B cell (primary cell): Measurements from ENCODE around the gene ZNF14. TPM values are rescaled to one million over a fixed set of nuclear protein-coding genes. Genes with fewer than 3 reads are reported as not detected.
"Not testable (repeated sequence)": the region's sequence is repeated elsewhere in the genome, so short reads cannot be mapped to it uniquely, and the experiment has no call there.

ENCODE experiments used
- ATAC-seq: fragments of 200-7000 bp; cut with Tn5 transposase; one replicate; pipeline ENCODE4 v1.10.0; 2021; ENCODE audit warnings: low read depth, mild to moderate bottlenecking, moderate number of reproducible peaks, moderate library complexity
- CTCF ChIA-PET: fragments of 350-600 bp; sonication (Branson Sonifier 250); formaldehyde crosslinking; loops from one replicate; lab custom pipeline; 2021; ENCODE audit warnings: antibody characterized with exemption, inconsistent platforms; lab: Charles Lee
- POLR2A ChIA-PET: fragments of 350-600 bp; sonication (Branson Sonifier 250); formaldehyde crosslinking; loops from one replicate; lab custom pipeline; 2021; ENCODE audit warnings: antibody characterized with exemption; lab: Charles Lee
- DNase-seq: peaks from one replicate; pipeline ENCODE4 v3.0.0; 2013
- H2AFZ ChIP-seq: 2 replicates; pipeline ENCODE4 v1.6.1; 2012; ENCODE audit warnings: mild to moderate bottlenecking, low read depth, low read length; ENCODE audit not compliant: insufficient read depth, poor library complexity, severe bottlenecking
- H3K27ac ChIP-seq, 2 donors: 1 replicate in 1 of 2; 2 replicates in 1 of 2; pipeline ENCODE4 v1.5.1; 2012 to 2013; ENCODE audit warnings: low read length in 2 of 2, mild to moderate bottlenecking in 2 of 2, moderate library complexity in 1 of 2
- H3K27me3 ChIP-seq, 4 experiments: fragments of 200-600 bp in 1 of 4; sonication (generic) in 1 of 4; replicated peaks in 1 of 4; 1 replicate in 2 of 4; 2 replicates in 2 of 4; pipeline versions ENCODE4 v1.6.1 to v1.7.0; 2013 to 2016; ENCODE audit warnings: low read length in 3 of 4, mild to moderate bottlenecking in 2 of 4, mixed read lengths in 1 of 4, moderate library complexity in 1 of 4; ENCODE audit not compliant: insufficient read depth in 4 of 4, control insufficient read depth in 3 of 4; ENCODE audit errors: control extremely low read depth in 1 of 4
- H3K36me3 ChIP-seq, 2 experiments: replicated peaks in 1 of 2; 1 replicate in 1 of 2; 2 replicates in 1 of 2; pipeline versions ENCODE4 v1.6.1 to v1.7.1; 2013; ENCODE audit warnings: low read length in 1 of 2; ENCODE audit not compliant: insufficient read depth in 2 of 2, control insufficient read depth in 1 of 2; ENCODE audit errors: control extremely low read depth in 1 of 2, extremely low read depth in 1 of 2
- H3K4me1 ChIP-seq, 2 donors: fragments of 200-600 bp in 1 of 2; sonication (generic) in 1 of 2; 1 replicate in 1 of 2; 2 replicates in 1 of 2; pipeline versions ENCODE4 v1.5.1 to v1.6.1; 2013 to 2017; ENCODE audit warnings: low read length in 2 of 2; ENCODE audit not compliant: control insufficient read depth in 2 of 2, insufficient read depth in 2 of 2
- H3K4me2 ChIP-seq: replicated peaks from 2 replicates; pipeline ENCODE3; 2012; ENCODE audit warnings: mild to moderate bottlenecking, low read depth, low read length; ENCODE audit not compliant: poor library complexity, severe bottlenecking
- H3K4me3 ChIP-seq, 5 experiments: fragments of 200-600 bp in 1 of 5; sonication (generic) in 1 of 5; 1 replicate in 3 of 5; 2 replicates in 2 of 5; pipeline versions ENCODE4 v1.5.1 to v1.7.0; 2011 to 2016; ENCODE audit warnings: low read length in 4 of 5, mild to moderate bottlenecking in 4 of 5, low read depth in 2 of 5, control low read depth in 1 of 5, moderate library complexity in 1 of 5; ENCODE audit not compliant: insufficient read depth in 1 of 5; ENCODE audit errors: control extremely low read depth in 1 of 5, extremely low read depth in 1 of 5
- H3K79me2 ChIP-seq: fragments of 200-600 bp; sonication (generic); one replicate; pipeline ENCODE4 v1.6.0; 2016; ENCODE audit warnings: low read length; ENCODE audit not compliant: control insufficient read depth, insufficient read depth
- H3K9ac ChIP-seq: fragments of 200-600 bp; sonication (generic); 2 replicates; pipeline ENCODE4 v1.6.1; 2017; ENCODE audit warnings: mild to moderate bottlenecking, low read length, moderate library complexity
- H3K9me3 ChIP-seq, 3 donors: one replicate each; pipeline versions ENCODE4 v1.6.1 to v1.7.1; 2013; ENCODE audit warnings: low read length in 2 of 3; ENCODE audit not compliant: control insufficient read depth in 2 of 3, insufficient read depth in 1 of 3; ENCODE audit errors: control extremely low read depth in 1 of 3
- H4K20me1 ChIP-seq: 2 replicates; pipeline ENCODE4 v1.6.0; 2012; ENCODE audit warnings: mild to moderate bottlenecking, low read length; ENCODE audit not compliant: insufficient read depth, control insufficient read depth, poor library complexity, severe bottlenecking
- H3K27ac Mint-ChIP-seq: one replicate; pipeline ENCODE4 v1.8.0; 2021; ENCODE audit warnings: mixed read lengths
- H3K27me3 Mint-ChIP-seq: one replicate; pipeline ENCODE4 v1.8.0; 2021; ENCODE audit warnings: mixed read lengths
- H3K4me1 Mint-ChIP-seq: one replicate; pipeline ENCODE4 v1.8.0; 2021; ENCODE audit warnings: mixed read lengths
- H3K4me3 Mint-ChIP-seq: one replicate; pipeline ENCODE4 v1.8.0; 2021; ENCODE audit warnings: mixed read lengths
- H3K9me3 Mint-ChIP-seq: one replicate; pipeline ENCODE4 v1.8.0; 2022; ENCODE audit warnings: mixed read lengths; ENCODE audit not compliant: insufficient read depth
- EZH2 ChIP-seq: IDR thresholded peaks from 2 replicates; pipeline ENCODE4 v1.6.1; 2012; ENCODE audit warnings: borderline replicate concordance, low read depth, mild to moderate bottlenecking, moderate library complexity, low read length; ENCODE audit not compliant: insufficient read depth, poor library complexity, severe bottlenecking
- WGBS: methylation state at CpG from one replicate; pipeline ENCODE4 v1.1.5; 2013; ENCODE audit warnings: missing lambda C conversion rate; ENCODE audit not compliant: insufficient coverage; 5-methylcytosine and 5-hydroxymethylcytosine counted together
- intact Hi-C: fragments of 100-400 bp; cut with micrococcal nuclease; formaldehyde crosslinking; loops from one replicate; pipeline ENCODE4 v1.10.0; 2022
- polyA plus RNA-seq: library from polyadenylated mRNA; depleted of rRNA; stranded (reverse); fragments of >200 nt; gene quantifications from 2 replicates; pipeline ENCODE4 v1.2.3, GENCODE V29; 2012
- total RNA-seq, 2 donors: library from RNA; stranded (reverse); fragments of 120-200 nt in 1 of 2; gene quantifications; 1 replicate in 1 of 2; 2 replicates in 1 of 2; pipeline versions ENCODE4 v1.2.3 to v1.2.4, GENCODE V29; 2013 to 2022
- TF ChIP-seq, protein P1 (sequence below): fragments of 200-600 bp; IDR thresholded peaks from one replicate; pipeline ENCODE4 v1.8.0; 2022; ENCODE audit warnings: antibody characterized with exemption, mild to moderate bottlenecking

Gene ZNF14
- total and polyA plus RNA-seq, 2 donors (not counting 1 experiment from before 2014, with no cell fraction given), result 3.4 to 21.0 TPM

DNA sequence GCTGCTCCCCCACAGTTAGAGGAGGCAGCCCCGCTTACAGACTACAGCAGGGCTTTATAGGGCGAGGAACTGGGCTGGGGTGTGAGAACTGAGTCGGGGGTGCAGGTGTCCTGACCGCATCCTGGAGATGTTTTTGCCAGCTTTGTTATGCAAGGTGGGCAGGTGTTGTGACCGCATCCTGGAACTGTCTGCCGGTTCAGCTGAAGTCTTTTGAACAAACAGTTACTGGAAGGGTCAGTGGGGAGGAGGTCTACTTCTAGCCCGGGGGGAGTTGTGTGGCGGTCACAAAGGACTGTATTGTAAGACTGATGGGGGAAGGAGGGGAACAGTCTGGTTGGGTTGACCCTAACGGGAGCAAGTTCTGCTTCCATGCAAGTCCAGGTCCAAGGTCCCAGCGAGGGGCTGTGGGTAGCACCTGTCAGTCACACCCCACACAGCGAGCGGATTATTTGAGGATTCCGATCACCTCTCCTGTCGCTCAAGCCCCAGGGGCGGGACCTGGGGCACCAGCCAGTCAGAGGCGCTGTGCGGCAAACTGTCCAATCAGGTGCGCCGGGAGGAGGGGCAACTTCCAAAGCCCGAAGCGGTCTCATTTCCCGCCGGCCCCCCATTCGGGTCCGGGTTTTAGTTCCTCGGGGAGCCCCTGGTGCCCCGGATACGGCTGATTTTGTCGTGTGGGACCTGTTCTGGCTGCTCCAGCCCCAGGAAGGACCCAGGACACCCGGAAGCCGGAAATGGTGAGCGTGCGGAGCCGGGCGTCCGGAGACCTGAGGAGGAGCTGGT, 64.5 kb downstream of the ZNF14 start, which contains the start of gene ZNF101:
ZNF101 (plus strand) TSS at position 610 of the 783 bp plus-strand sequence; CDS start at position 735, 125 bp downstream.
- no peaks in the 10 kb centered on the region for H3K27me3 ChIP-seq
- peak within 1 kb of the TSS; percentile 62 to 98 (median 96) for H3K4me3 ChIP-seq
- under 1% methylated on average over 35 of the region's 36 CpGs for WGBS
- H3K9ac ChIP-seq, result peak within 1 kb of the TSS; percentile 95
- CTCF ChIA-PET, result interaction anchor here (0.8 to 2.0 kb wide), 5 partner anchors 63 to 291 kb away, joined by 3 to 7 read pairs (median 3); partner anchors contain the start of gene ZNF14
- peaks cover 42% of the 10 kb centered on the region for H3K4me1 Mint-ChIP-seq
- peak within 1 kb of the TSS; percentile 92 for H3K4me2 ChIP-seq
- H3K79me2 ChIP-seq, result peaks cover 51% of the 10 kb centered on the region
- no peak for TF ChIP-seq EZH2
- TF ChIP-seq, protein P1, sequence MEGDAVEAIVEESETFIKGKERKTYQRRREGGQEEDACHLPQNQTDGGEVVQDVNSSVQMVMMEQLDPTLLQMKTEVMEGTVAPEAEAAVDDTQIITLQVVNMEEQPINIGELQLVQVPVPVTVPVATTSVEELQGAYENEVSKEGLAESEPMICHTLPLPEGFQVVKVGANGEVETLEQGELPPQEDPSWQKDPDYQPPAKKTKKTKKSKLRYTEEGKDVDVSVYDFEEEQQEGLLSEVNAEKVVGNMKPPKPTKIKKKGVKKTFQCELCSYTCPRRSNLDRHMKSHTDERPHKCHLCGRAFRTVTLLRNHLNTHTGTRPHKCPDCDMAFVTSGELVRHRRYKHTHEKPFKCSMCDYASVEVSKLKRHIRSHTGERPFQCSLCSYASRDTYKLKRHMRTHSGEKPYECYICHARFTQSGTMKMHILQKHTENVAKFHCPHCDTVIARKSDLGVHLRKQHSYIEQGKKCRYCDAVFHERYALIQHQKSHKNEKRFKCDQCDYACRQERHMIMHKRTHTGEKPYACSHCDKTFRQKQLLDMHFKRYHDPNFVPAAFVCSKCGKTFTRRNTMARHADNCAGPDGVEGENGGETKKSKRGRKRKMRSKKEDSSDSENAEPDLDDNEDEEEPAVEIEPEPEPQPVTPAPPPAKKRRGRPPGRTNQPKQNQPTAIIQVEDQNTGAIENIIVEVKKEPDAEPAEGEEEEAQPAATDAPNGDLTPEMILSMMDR, result no peak
- peaks cover 12% of the 10 kb centered on the region for H4K20me1 ChIP-seq
- H3K27me3 Mint-ChIP-seq, result no peaks in the 10 kb centered on the region
- H3K36me3 ChIP-seq, result peaks cover 0 to 11% of the 10 kb centered on the region in 2 experiments
- H2AFZ ChIP-seq, result peak within 1 kb of the TSS; percentile 93
- intact Hi-C loops, result loop anchor here (1.0 to 5.0 kb wide), 8 partner anchors 14 to 499 kb away; partner anchors contain the start of genes LPAR2, PBX4, ZNF14 and ZNF486
- DNase-seq (peak; percentile 95), ATAC-seq (peak; percentile 60)
- POLR2A ChIA-PET, result interaction anchor here (0.6 to 2.6 kb wide), 11 partner anchors 17 to 198 kb away, joined by 3 to 22 read pairs (median 7); partner anchors contain the start of genes LPAR2, ZNF14, ZNF253 and ZNF506
- peaks cover 0 to 19% (median 0%) of the 10 kb centered on the region in 3 donors for H3K9me3 ChIP-seq
- no peaks in the 10 kb centered on the region for H3K9me3 Mint-ChIP-seq
- peak within 1 kb of the TSS; percentile 91 to 94 for H3K27ac ChIP-seq
- peak within 1 kb of the TSS; percentile 99 for H3K4me3 Mint-ChIP-seq
- peak within 1 kb of the TSS; percentile 99 for H3K27ac Mint-ChIP-seq
- H3K4me1 ChIP-seq, result peaks cover 31 to 55% of the 10 kb centered on the region in 2 donors

DNA sequence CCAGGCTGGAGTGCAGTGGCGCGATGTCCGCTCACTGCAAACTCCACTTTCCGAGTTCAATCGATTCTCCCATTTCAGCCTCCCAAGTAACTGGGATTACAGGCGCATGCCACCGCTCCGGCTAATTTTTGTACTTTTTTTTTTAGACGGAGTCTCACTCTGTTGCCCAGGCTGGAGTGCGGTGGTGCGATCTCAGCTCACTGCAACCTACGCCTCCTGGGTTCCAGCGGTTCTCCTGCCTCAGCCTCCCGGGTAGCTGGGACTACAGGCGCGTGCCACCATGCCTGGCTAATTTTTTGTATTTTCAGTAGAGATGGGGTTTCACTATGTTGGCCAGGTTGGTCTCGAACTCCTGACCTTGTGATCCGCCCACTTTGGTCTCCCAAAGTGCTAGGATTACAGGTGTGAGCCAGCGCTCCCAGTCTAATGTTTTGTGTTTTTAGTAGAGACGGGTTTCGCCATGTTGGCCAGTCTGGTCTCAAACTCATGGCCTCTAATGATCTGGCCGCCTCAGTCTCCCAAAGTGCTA, 67.4 kb downstream of the ZNF14 start:
- H3K4me1 ChIP-seq, result peaks cover 50 to 74% of the 10 kb centered on the region in 2 donors
- H3K4me2 ChIP-seq, ATAC-seq, H3K9ac ChIP-seq, H3K4me3 ChIP-seq, H3K27me3 ChIP-seq, CTCF ChIA-PET, H3K4me3 Mint-ChIP-seq, DNase-seq, H3K9me3 ChIP-seq, H3K36me3 ChIP-seq, H3K27ac ChIP-seq, H3K27me3 Mint-ChIP-seq, H3K9me3 Mint-ChIP-seq, H2AFZ ChIP-seq: not testable (repeated sequence)
- peaks cover 12% of the 10 kb centered on the region for H4K20me1 ChIP-seq
- H3K4me1 Mint-ChIP-seq, result peaks cover 53% of the 10 kb centered on the region
- H3K79me2 ChIP-seq, result peaks cover 43% of the 10 kb centered on the region
- POLR2A ChIA-PET, result interaction anchor here (0.6 to 1.9 kb wide), 5 partner anchors 67 to 303 kb away, joined by 3 to 15 read pairs (median 3); partner anchors contain the start of gene ZNF14
- 99% methylated on average over 20 of the region's 22 CpGs for WGBS
- peak overlapping the region; percentile 74 for H3K27ac Mint-ChIP-seq
- intact Hi-C loops, result loop anchor here (5.0 kb wide), 1 partner anchor 502 kb away; the partner anchor contains the start of gene ZNF486
